Naive thymus-derived CD8-positive, alpha-beta T cell (primary cell): Measurements from ENCODE around the gene TMEM132E. TPM values are rescaled to one million over a fixed set of nuclear protein-coding genes. Genes with fewer than 3 reads are reported as not detected.
A peak's percentile ranks its signal among the peaks of the same experiment; 100 is the strongest.

Experiments used
- ATAC-seq, 2 donors: fragments of 150-1000 bp; cut with Tn5 transposase in 1 of 2; sonication (Bioruptor Pico), chemical (Tn5 transposase) in 1 of 2; 1 replicate in 1 of 2; 2 replicates in 1 of 2; pipeline ENCODE4 v1.10.0; 2021; ENCODE audit warnings: mild to moderate bottlenecking in 2 of 2, moderate library complexity in 2 of 2
- POLR2A ChIA-PET: fragments of 350-600 bp; sonication (Branson Sonifier 250); formaldehyde crosslinking; loops from one replicate; lab custom pipeline; 2021; ENCODE audit warnings: antibody characterized with exemption; lab: Charles Lee
- DNase-seq, 10 donors: peaks; one replicate each; pipeline versions ENCODE4 v3.0.0 to v3.0.0-alpha.2; 2020 to 2022
- H3K27ac Mint-ChIP-seq, 10 donors: one replicate each; pipeline ENCODE4 v1.8.0; 2020 to 2022; ENCODE audit warnings: mild to moderate bottlenecking in 10 of 10, mixed read lengths in 10 of 10, moderate library complexity in 4 of 10, inconsistent platforms in 1 of 10
- H3K27me3 Mint-ChIP-seq, 5 donors: one replicate each; pipeline ENCODE4 v1.8.0; 2021 to 2022; ENCODE audit warnings: mixed read lengths in 5 of 5
- H3K36me3 Mint-ChIP-seq, 3 donors: one replicate each; pipeline ENCODE4 v1.8.0; 2020 to 2022; ENCODE audit warnings: mixed read lengths in 3 of 3, mild to moderate bottlenecking in 2 of 3, inconsistent platforms in 1 of 3
- H3K4me1 Mint-ChIP-seq, 4 donors: one replicate each; pipeline ENCODE4 v1.8.0; 2021 to 2022; ENCODE audit warnings: mixed read lengths in 4 of 4
- H3K4me3 Mint-ChIP-seq, 10 donors: one replicate each; pipeline ENCODE4 v1.8.0; 2020 to 2022; ENCODE audit warnings: mild to moderate bottlenecking in 10 of 10, mixed read lengths in 10 of 10, moderate library complexity in 6 of 10, inconsistent platforms in 1 of 10
- H3K9me3 Mint-ChIP-seq, 9 donors: one replicate each; pipeline ENCODE4 v1.8.0; 2020 to 2022; ENCODE audit warnings: mixed read lengths in 9 of 9, mild to moderate bottlenecking in 3 of 9, inconsistent platforms in 1 of 9, moderate library complexity in 1 of 9
- polyA plus RNA-seq, 3 donors: library from polyadenylated mRNA; unstranded; fragments of 300-500 nt; fragmentation: Illumina TruSeq; gene quantifications; one replicate each; pipeline ENCODE4 v1.2.3, GENCODE V29; 2021
- total RNA-seq, 8 experiments: library from RNA in 2 of 8; stranded (reverse) in 2 of 8; gene quantifications; one replicate each; pipeline ENCODE4 v1.2.3 and lab custom pipeline; 2021 to 2026

The TMEM132E gene
- total and polyA plus RNA-seq, 5 experiments from 2014 or later: 0.19 to 0.60 (median 0.49) TPM

DNA sequence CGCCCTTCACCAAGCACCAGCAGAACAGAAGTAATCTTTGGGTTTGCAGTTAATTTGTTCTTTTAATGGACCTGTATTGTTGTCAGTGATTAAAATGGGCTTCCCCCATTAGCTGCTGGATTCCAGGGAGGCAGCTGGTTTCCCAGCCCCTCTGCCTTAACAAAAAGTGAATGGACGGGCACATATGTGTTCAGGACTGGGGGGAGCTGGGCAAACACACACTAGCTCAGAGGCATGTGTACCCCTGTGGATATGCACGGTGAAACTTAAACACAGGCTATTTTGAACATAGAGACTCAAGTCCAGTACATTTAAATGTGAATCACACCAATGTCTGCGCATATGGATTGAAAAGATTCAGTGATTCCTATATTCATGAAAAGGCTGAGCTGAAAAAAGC lies 25.5 kb upstream of the TMEM132E start:
- POLR2A ChIA-PET: no interaction called here
- ATAC-seq: no peak
- H3K9me3 Mint-ChIP-seq: no peaks in the 10 kb centered on the region
- H3K4me3 Mint-ChIP-seq: no peak overlapping the region
- DNase-seq: no peak
- peaks cover 0 to 2% (median 0%) of the 10 kb centered on the region in 4 donors for H3K4me1 Mint-ChIP-seq
- no peak overlapping the region for H3K27ac Mint-ChIP-seq
- peaks cover 0 to 2% (median 0%) of the 10 kb centered on the region in 3 donors for H3K36me3 Mint-ChIP-seq
- H3K27me3 Mint-ChIP-seq: peaks cover 21 to 53% (median 31%) of the 10 kb centered on the region in 5 donors

DNA sequence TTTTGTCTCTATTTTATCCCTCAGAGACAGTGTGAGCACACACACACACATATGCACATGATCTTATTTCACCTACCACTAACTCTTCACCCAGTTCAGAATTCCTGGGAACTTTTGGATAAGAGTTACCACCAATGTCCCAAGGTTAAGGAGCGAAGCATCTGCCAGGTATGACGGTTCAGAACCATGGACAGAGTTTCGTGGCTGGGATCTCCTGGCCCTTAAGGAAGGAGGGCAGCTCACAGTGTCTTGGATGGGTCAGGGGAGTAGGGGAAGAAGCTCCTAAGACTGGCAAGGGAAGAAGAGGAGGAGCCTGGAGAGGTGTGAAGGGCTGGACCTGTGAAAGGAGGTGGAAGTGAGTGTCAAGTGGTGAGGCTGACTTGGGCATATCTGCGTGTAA lies 23.0 kb upstream of the TMEM132E start:
- POLR2A ChIA-PET: no interaction called here
- peaks cover 0 to 2% (median 0%) of the 10 kb centered on the region in 3 donors for H3K36me3 Mint-ChIP-seq
- H3K27me3 Mint-ChIP-seq: peaks cover 17 to 38% (median 21%) of the 10 kb centered on the region in 5 donors
- H3K27ac Mint-ChIP-seq: no peak overlapping the region
- ATAC-seq (no peak), DNase-seq (no peak)
- no peaks in the 10 kb centered on the region for H3K9me3 Mint-ChIP-seq
- H3K4me1 Mint-ChIP-seq: no peaks in the 10 kb centered on the region
- H3K4me3 Mint-ChIP-seq: no peak overlapping the region

GRCh38 chr17:34556931-34557330 lies 22.5 kb upstream of the TMEM132E start:
- Mint-ChIP-seq H3K27ac (no peak overlapping the region), H3K27me3 (peaks cover 16 to 37% (median 19%) of the 10 kb centered on the region in 5 donors), H3K4me1 (no peaks in the 10 kb centered on the region), H3K36me3 (no peaks in the 10 kb centered on the region), H3K9me3 (no peaks in the 10 kb centered on the region), H3K4me3 (no peak overlapping the region)
- ATAC-seq: no peak
- no peak for DNase-seq
- POLR2A ChIA-PET: no interaction called here

GRCh38 chr17:34561328-34561727 lies 18.1 kb upstream of the TMEM132E start:
- no peaks in the 10 kb centered on the region for H3K9me3 Mint-ChIP-seq
- no peaks in the 10 kb centered on the region for H3K4me1 Mint-ChIP-seq
- ATAC-seq (no peak), DNase-seq (no peak)
- POLR2A ChIA-PET: no interaction called here
- H3K27me3 Mint-ChIP-seq: peaks cover 16 to 19% (median 18%) of the 10 kb centered on the region in 5 donors
- H3K27ac Mint-ChIP-seq: no peak overlapping the region
- no peak overlapping the region for H3K4me3 Mint-ChIP-seq
- no peaks in the 10 kb centered on the region for H3K36me3 Mint-ChIP-seq

- POLR2A ChIA-PET: no interaction called here
- no peak overlapping the region for H3K27ac Mint-ChIP-seq
- no peaks in the 10 kb centered on the region for H3K4me1 Mint-ChIP-seq
- no peaks in the 10 kb centered on the region for H3K9me3 Mint-ChIP-seq
- peaks cover 16 to 19% (median 18%) of the 10 kb centered on the region in 5 donors for H3K27me3 Mint-ChIP-seq
- peak; percentile 63 to 64 for ATAC-seq
- peak in 2 of 10 donors; percentile 10 to 31 for DNase-seq
- H3K36me3 Mint-ChIP-seq: no peaks in the 10 kb centered on the region
- H3K4me3 Mint-ChIP-seq: no peak overlapping the region
These were observed 17.0 kb upstream of the TMEM132E start for GRCh38 chr17:34562387-34562786.

GRCh38 chr17:34565713-34566112 lies 13.7 kb upstream of the TMEM132E start:
- Mint-ChIP-seq H3K4me3 (no peak overlapping the region), H3K36me3 (no peaks in the 10 kb centered on the region), H3K9me3 (peaks cover 0 to 3% (median 0%) of the 10 kb centered on the region in 9 donors), H3K27me3 (peaks cover 19 to 26% (median 22%) of the 10 kb centered on the region in 5 donors), H3K4me1 (no peaks in the 10 kb centered on the region), H3K27ac (no peak overlapping the region)
- POLR2A ChIA-PET: no interaction called here
- DNase-seq: no peak
- ATAC-seq: no peak

DNA sequence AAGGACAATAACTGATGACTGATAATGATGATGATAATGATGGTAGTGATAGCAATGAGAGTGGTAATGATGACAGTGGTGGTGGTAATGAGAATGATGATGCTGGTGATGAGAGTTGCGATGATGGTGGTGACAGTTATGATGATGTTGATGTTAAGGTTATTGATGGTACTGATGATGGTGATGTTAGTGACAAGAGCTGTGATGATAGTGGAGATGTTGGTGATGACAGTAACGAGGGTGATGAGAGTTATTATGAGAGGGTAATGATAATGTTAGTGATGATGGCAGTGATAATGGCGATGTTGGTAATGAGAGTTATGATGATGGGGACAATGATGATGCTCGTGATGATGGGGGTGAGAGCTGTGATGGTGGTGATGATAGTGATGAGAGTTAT lies 13.2 kb upstream of the TMEM132E start:
- no peak for DNase-seq
- H3K27ac Mint-ChIP-seq: no peak overlapping the region

DNA sequence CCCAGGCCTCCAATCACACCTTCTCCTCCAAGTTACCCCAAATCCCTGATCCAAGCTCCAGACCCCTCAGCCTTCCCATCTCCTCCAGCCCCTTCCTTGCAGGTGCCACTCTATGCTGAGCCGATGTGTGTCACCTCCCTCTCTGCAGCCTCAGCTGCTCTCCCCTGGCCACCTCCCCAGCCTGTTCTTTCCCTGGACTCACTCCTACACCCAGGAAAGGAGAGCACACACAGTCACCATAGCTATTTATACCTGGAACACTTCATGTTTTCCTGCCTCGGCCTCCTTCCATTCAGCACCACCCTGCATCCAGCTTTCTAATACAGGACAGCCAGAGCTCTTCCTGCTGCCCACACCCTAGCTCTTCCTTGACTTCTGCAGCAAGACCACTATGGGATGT lies 12.5 kb upstream of the TMEM132E start:
- Mint-ChIP-seq H3K9me3 (peaks cover 0 to 3% (median 0%) of the 10 kb centered on the region in 9 donors), H3K27me3 (peaks cover 20 to 30% (median 25%) of the 10 kb centered on the region in 5 donors), H3K27ac (no peak overlapping the region), H3K4me3 (no peak overlapping the region), H3K4me1 (peaks cover 0 to 3% (median 0%) of the 10 kb centered on the region in 4 donors), H3K36me3 (no peaks in the 10 kb centered on the region)
- no peak for DNase-seq
- POLR2A ChIA-PET: no interaction called here
- no peak for ATAC-seq

More for the DNA sequence above, 13.2 kb upstream of the TMEM132E start:
- no peak for ATAC-seq
- POLR2A ChIA-PET: no interaction called here
- no peak overlapping the region for H3K4me3 Mint-ChIP-seq
- peaks cover 21 to 29% (median 24%) of the 10 kb centered on the region in 5 donors for H3K27me3 Mint-ChIP-seq
- no peaks in the 10 kb centered on the region for H3K4me1 Mint-ChIP-seq
- H3K9me3 Mint-ChIP-seq: peaks cover 0 to 3% (median 0%) of the 10 kb centered on the region in 9 donors
- H3K36me3 Mint-ChIP-seq: no peaks in the 10 kb centered on the region

DNA sequence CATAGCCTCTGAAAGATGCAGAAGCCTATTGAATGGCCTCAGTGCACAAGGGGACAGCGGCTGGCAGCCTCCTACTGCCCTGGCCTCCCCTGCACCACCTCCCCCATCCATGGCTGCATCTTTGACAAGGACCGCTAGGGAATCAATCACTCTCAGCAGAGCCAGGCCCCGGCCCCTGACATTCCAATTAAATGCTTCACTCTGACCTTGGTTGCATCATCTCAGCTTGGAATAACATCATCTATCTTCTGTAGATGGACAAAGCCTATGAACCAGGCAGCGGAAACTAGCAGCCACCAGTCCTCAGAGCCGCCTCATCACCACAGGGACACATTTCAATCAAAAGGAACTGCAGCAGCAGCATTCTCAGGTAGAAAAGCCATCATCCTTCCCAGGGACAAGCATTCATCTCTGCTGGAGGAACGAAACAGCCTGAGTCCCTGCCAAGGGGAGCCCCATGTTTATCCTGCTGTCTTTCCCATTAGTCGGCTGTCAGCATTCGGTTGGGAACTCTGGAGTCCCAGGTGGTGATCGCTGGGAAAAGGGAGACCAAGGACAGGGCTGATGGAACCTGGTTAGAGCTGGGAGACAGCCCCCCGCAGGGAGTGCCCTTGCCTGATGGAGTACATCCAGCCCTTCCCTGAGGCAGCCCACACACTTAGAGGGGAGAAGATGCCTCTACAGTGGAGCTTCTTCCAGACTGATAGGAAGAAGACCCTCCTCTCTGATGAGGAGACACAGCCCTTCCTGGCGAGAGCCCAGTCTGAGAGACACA lies 11.5 kb upstream of the TMEM132E start:
- peaks cover 0 to 3% (median 0%) of the 10 kb centered on the region in 9 donors for H3K9me3 Mint-ChIP-seq
- ATAC-seq (no peak), DNase-seq (peak in 1 of 10 donors; percentile 38)
- H3K27me3 Mint-ChIP-seq: peaks cover 22 to 40% (median 35%) of the 10 kb centered on the region in 5 donors
- POLR2A ChIA-PET: no interaction called here
- H3K4me1 Mint-ChIP-seq: peaks cover 0 to 3% (median 0%) of the 10 kb centered on the region in 4 donors
- no peaks in the 10 kb centered on the region for H3K36me3 Mint-ChIP-seq
- no peak overlapping the region for H3K27ac Mint-ChIP-seq
- H3K4me3 Mint-ChIP-seq: no peak overlapping the region

DNA sequence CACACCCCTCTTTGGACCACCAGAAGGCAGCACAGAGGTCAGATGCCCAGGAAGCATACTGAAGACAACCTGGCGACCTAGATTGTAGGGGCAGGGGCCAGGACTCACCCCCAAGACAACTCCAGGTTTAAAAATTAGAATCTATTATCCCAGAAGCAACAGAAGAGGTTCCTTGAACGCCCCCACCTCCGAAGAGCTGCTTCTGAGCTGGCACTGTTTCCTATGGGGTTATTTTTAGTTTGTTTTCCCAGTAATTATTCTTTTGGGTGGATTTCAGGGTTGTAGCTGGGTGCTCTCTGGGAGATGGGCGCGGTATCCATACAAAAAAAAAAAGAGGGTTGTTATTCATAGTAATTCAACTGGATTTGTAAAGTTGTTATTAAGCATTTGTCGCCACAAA lies 10.4 kb upstream of the TMEM132E start:
- Mint-ChIP-seq H3K27ac (no peak overlapping the region), H3K9me3 (peaks cover 0 to 3% (median 0%) of the 10 kb centered on the region in 9 donors), H3K4me1 (peaks cover 0 to 3% (median 0%) of the 10 kb centered on the region in 4 donors), H3K27me3 (peaks cover 17 to 41% (median 38%) of the 10 kb centered on the region in 5 donors), H3K4me3 (no peak overlapping the region), H3K36me3 (peaks cover 0 to 2% (median 0%) of the 10 kb centered on the region in 3 donors)
- POLR2A ChIA-PET: no interaction called here
- ATAC-seq (no peak), DNase-seq (no peak)

- Mint-ChIP-seq H3K27me3 (peaks cover 14 to 44% (median 40%) of the 10 kb centered on the region in 5 donors), H3K4me1 (peaks cover 0 to 3% (median 0%) of the 10 kb centered on the region in 4 donors), H3K4me3 (no peak overlapping the region), H3K9me3 (peaks cover 0 to 3% (median 0%) of the 10 kb centered on the region in 9 donors), H3K36me3 (peaks cover 0 to 2% (median 0%) of the 10 kb centered on the region in 3 donors), H3K27ac (no peak overlapping the region)
- no peak for ATAC-seq
- DNase-seq: no peak
- POLR2A ChIA-PET: no interaction called here
These were observed 9.8 kb upstream of the TMEM132E start for GRCh38 chr17:34569591-34569990.

DNA sequence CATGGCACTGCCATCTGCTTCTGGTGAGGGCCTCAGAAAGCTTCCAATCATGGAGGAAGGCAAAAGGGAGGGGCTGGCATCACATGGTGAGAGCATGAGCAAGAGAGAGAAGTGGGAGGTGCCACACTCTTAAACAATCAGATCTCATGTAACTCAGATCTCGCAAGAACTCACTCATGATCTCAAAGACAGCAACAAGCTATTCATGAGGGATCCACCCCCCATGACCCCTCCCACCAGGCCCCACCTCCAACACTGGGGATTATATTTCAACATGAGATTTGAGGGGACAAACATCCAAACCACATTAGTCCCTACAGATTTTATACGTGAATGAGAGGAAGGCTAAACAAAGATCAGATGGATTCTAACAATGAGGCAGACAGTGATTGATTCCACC lies 8.9 kb upstream of the TMEM132E start:
- POLR2A ChIA-PET: no interaction called here
- H3K36me3 Mint-ChIP-seq: peaks cover 0 to 2% (median 0%) of the 10 kb centered on the region in 3 donors
- H3K4me1 Mint-ChIP-seq: peaks cover 0 to 3% (median 0%) of the 10 kb centered on the region in 4 donors
- no peak overlapping the region for H3K27ac Mint-ChIP-seq
- no peak for ATAC-seq
- peaks cover 0 to 3% (median 0%) of the 10 kb centered on the region in 9 donors for H3K9me3 Mint-ChIP-seq
- peak in 1 of 10 donors; percentile 7 for DNase-seq
- H3K27me3 Mint-ChIP-seq: peaks cover 18 to 54% (median 46%) of the 10 kb centered on the region in 5 donors
- H3K4me3 Mint-ChIP-seq: no peak overlapping the region

DNA sequence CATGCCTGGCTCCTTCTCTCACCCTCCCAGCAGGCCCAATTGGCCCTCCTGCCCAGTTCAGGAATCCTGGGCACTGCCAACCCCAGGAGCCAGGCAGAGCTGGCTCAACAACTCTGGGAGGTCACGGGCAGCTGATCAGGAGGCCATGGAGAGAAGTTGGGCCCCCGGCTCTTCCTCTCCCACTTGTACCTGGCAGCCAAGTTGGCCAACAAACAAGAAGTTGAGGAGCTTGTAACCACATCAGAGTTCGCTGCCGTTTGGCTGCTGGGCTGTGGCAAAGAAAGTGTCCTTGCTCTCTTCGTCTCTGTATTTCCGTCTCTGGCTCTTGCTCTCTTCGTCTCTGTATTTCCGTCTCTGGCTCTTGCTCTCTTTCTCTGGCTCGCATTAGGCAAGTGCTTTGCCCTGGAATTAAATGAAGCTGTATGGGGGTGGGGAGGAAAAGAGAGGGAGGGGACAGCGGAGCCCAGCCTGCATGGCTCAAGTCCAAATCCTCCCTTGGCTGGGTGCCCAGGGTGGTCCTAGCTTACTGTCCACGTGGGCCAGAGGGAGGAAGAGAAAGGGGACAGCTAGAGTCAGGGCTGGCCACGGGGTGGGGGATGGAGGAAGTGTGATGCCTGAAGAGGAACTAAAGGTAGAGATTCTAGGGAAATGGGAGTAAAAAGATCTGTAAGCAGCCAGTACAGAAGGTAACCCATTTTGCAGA lies 7.8 kb upstream of the TMEM132E start:
- Mint-ChIP-seq H3K4me1 (peaks cover 0 to 3% (median 0%) of the 10 kb centered on the region in 4 donors), H3K4me3 (no peak overlapping the region), H3K27me3 (peaks cover 23 to 64% (median 47%) of the 10 kb centered on the region in 5 donors), H3K9me3 (peaks cover 0 to 3% (median 0%) of the 10 kb centered on the region in 9 donors), H3K36me3 (peaks cover 0 to 2% (median 0%) of the 10 kb centered on the region in 3 donors), H3K27ac (no peak overlapping the region)
- POLR2A ChIA-PET: no interaction called here
- ATAC-seq (no peak), DNase-seq (peak in 1 of 10 donors; percentile 11)
